ENCODE data around the gene CHRM4.

CHRM4 gene

DNA sequence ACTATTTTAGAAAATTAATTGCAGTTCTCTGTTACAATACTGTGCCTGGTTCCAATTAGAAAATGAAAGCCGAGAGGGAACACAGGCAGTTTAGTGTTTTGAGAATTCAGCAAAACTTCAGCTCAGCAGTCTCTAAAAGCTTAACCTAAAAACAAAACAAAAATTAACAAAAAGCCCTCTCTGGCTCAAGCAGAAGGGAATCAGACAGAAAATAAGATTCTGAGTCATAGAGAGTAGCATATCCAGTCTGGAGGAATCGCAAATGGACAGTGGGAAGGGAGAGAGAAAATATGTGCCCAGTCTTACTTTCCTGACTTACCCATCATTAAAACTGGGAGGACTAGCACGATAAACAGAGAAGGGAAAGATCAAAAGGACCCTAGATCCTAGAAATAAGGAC, 38.1 kb upstream of the CHRM4 start:
- no peak overlapping the region for H2AFZ ChIP-seq (ENCODE audit: low read length)

DNA sequence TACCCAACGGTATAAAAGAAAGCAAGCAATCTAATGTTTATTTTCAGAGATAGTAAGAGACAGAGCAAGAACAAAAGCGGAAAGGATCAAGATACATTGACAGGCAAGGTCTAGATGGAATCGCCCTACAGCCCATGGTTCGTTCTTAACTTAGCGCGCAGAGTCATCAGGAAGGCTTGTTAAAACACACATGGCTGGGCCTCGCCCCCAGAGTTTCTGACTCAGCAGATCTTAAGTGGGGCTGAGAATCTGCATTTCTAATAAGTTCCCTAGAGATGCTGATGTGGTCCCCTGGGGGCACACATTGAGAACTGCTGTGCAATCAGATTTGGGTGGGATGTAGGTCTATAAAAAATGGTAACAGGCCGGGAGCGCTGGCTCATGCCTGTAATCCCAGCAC, 35.8 kb upstream of the CHRM4 start:
- Histone ChIP-seq H3K36me3 (ENCODE audit: insufficient read depth, low read length) (peaks cover 55% of the 10 kb centered on the region; the same call in 1 of the 2 replicates), H3K9me3 (ENCODE audit: insufficient read depth, low read depth, low read length) (no peaks in the 10 kb centered on the region), H3K4me2 (ENCODE audit: low read depth, low read length, poor library complexity, severe bottlenecking) (no peak overlapping the region), H3K4me3 (ENCODE audit: low read length, poor library complexity, severe bottlenecking) (no peak overlapping the region), H4K20me1 (ENCODE audit: insufficient read depth, low read length, poor library complexity, severe bottlenecking) (no peaks in the 10 kb centered on the region), H3K27me3 (ENCODE audit: insufficient read depth, low read length, poor library complexity, severe bottlenecking) (no peaks in the 10 kb centered on the region), H3K9ac (ENCODE audit: low read depth, low read length, poor library complexity, severe bottlenecking) (no peak overlapping the region), H2AFZ (ENCODE audit: low read length) (no peak overlapping the region), H3K9me2 (replicated peaks; ENCODE audit: low read depth, low read length) (no peaks in the 10 kb centered on the region), H3K79me2 (ENCODE audit: insufficient read depth, low read length) (no peaks in the 10 kb centered on the region), H3K4me1 (ENCODE audit: insufficient read depth, low read length, poor library complexity, severe bottlenecking) (no peaks in the 10 kb centered on the region), H3F3A (ENCODE audit: low read depth) (no peaks in the 10 kb centered on the region)
- no peak for TF ChIP-seq EZH2phosphoT487 (IDR thresholded peaks at IDR 0.05; ENCODE audit: borderline replicate concordance)
- TF ChIP-seq, protein P1, sequence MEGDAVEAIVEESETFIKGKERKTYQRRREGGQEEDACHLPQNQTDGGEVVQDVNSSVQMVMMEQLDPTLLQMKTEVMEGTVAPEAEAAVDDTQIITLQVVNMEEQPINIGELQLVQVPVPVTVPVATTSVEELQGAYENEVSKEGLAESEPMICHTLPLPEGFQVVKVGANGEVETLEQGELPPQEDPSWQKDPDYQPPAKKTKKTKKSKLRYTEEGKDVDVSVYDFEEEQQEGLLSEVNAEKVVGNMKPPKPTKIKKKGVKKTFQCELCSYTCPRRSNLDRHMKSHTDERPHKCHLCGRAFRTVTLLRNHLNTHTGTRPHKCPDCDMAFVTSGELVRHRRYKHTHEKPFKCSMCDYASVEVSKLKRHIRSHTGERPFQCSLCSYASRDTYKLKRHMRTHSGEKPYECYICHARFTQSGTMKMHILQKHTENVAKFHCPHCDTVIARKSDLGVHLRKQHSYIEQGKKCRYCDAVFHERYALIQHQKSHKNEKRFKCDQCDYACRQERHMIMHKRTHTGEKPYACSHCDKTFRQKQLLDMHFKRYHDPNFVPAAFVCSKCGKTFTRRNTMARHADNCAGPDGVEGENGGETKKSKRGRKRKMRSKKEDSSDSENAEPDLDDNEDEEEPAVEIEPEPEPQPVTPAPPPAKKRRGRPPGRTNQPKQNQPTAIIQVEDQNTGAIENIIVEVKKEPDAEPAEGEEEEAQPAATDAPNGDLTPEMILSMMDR (conservative IDR thresholded peaks at IDR 0.05; ENCODE audit: low read length): no peak

More for the DNA sequence above, 38.1 kb upstream of the CHRM4 start:
- Histone ChIP-seq H4K20me1 (ENCODE audit: insufficient read depth, low read length, poor library complexity, severe bottlenecking) (no peaks in the 10 kb centered on the region), H3F3A (ENCODE audit: low read depth) (no peaks in the 10 kb centered on the region), H3K36me3 (ENCODE audit: insufficient read depth, low read length) (peaks cover 68% of the 10 kb centered on the region; the same call in 1 of the 2 replicates), H3K4me1 (ENCODE audit: insufficient read depth, low read length, poor library complexity, severe bottlenecking) (no peaks in the 10 kb centered on the region), H3K9me3 (ENCODE audit: insufficient read depth, low read depth, low read length) (no peaks in the 10 kb centered on the region), H3K4me3 (ENCODE audit: low read length, poor library complexity, severe bottlenecking) (no peak overlapping the region), H3K9me2 (replicated peaks; ENCODE audit: low read depth, low read length) (no peaks in the 10 kb centered on the region), H3K27me3 (ENCODE audit: insufficient read depth, low read length, poor library complexity, severe bottlenecking) (no peaks in the 10 kb centered on the region), H3K79me2 (ENCODE audit: insufficient read depth, low read length) (no peaks in the 10 kb centered on the region), H3K9ac (ENCODE audit: low read depth, low read length, poor library complexity, severe bottlenecking) (no peak overlapping the region), H3K4me2 (ENCODE audit: low read depth, low read length, poor library complexity, severe bottlenecking) (no peak overlapping the region)
- TF ChIP-seq, protein P1 (conservative IDR thresholded peaks at IDR 0.05; ENCODE audit: low read length): no peak
- no peak for TF ChIP-seq EZH2phosphoT487 (IDR thresholded peaks at IDR 0.05; ENCODE audit: borderline replicate concordance)

DNA sequence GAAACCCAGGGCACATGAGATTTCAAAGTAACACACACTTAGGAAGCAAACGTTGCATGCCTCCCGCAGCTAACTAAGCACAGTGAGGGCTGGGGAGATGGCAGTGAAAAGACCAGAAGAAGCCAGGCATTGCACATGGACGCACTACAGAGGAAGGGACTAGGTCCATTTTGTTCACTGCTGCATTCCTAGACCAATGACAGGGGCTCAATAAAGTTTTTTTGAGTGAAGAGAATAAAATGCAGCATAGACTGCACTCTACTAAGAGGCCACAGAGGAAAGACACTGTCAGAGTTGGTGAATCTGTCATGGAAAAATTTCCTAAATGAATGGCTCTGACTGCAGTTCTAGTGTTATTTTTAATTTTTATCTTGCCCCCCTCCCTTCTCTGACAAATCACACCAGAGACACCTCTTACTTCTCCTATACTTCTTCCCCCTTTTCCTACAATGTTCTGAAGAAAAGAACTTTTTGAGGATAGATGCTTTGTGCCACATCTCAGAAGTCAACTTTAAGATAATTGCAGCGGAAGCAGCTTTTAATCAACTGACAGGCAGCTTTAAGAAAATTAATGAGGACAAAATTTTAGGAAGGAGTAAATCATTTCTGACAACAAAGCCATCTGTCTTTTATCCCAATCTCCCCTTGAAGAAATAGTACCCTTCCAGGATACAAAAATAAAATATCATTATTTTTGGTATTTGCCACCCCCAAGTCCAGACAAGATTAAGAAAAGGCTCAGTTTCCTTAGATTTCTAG, 34.8 kb upstream of the CHRM4 start:
- H3K9ac ChIP-seq (ENCODE audit: low read depth, low read length, poor library complexity, severe bottlenecking): no peak overlapping the region
- H3K9me2 ChIP-seq (replicated peaks; ENCODE audit: low read depth, low read length): no peaks in the 10 kb centered on the region
- H3K4me3 ChIP-seq (ENCODE audit: low read length, poor library complexity, severe bottlenecking): no peak overlapping the region
- no peak for TF ChIP-seq EZH2phosphoT487 (IDR thresholded peaks at IDR 0.05; ENCODE audit: borderline replicate concordance)
- TF ChIP-seq, protein P1 (conservative IDR thresholded peaks at IDR 0.05; ENCODE audit: low read length): no peak
- no peaks in the 10 kb centered on the region for H3K4me1 ChIP-seq (ENCODE audit: insufficient read depth, low read length, poor library complexity, severe bottlenecking)
- H3K27me3 ChIP-seq (ENCODE audit: insufficient read depth, low read length, poor library complexity, severe bottlenecking): no peaks in the 10 kb centered on the region
- no peak overlapping the region for H2AFZ ChIP-seq (ENCODE audit: low read length)
- no peak overlapping the region for H3K4me2 ChIP-seq (ENCODE audit: low read depth, low read length, poor library complexity, severe bottlenecking)
- H4K20me1 ChIP-seq (ENCODE audit: insufficient read depth, low read length, poor library complexity, severe bottlenecking): no peaks in the 10 kb centered on the region
- H3K9me3 ChIP-seq (ENCODE audit: insufficient read depth, low read depth, low read length): no peaks in the 10 kb centered on the region
- no peaks in the 10 kb centered on the region for H3F3A ChIP-seq (ENCODE audit: low read depth)
- H3K79me2 ChIP-seq (ENCODE audit: insufficient read depth, low read length): no peaks in the 10 kb centered on the region
- H3K36me3 ChIP-seq (ENCODE audit: insufficient read depth, low read length): peaks cover 56% of the 10 kb centered on the region; the same call in 1 of the 2 replicates
